HTERT RPE-1 (cell line): ENCODE results near the gene STARD13.
"Not testable (repeated sequence)": the region's sequence is repeated elsewhere in the genome, so short reads cannot be mapped to it uniquely, and the experiment has no call there.

Experiments used
- in situ Hi-C: fragments of 300-500 bp; cut with MboI; formaldehyde crosslinking; loops from 4 replicates; pipeline ENCODE4 v1.14.3; 2020; ENCODE audit warnings: low sequenced_read_pairs

The STARD13 gene

DNA sequence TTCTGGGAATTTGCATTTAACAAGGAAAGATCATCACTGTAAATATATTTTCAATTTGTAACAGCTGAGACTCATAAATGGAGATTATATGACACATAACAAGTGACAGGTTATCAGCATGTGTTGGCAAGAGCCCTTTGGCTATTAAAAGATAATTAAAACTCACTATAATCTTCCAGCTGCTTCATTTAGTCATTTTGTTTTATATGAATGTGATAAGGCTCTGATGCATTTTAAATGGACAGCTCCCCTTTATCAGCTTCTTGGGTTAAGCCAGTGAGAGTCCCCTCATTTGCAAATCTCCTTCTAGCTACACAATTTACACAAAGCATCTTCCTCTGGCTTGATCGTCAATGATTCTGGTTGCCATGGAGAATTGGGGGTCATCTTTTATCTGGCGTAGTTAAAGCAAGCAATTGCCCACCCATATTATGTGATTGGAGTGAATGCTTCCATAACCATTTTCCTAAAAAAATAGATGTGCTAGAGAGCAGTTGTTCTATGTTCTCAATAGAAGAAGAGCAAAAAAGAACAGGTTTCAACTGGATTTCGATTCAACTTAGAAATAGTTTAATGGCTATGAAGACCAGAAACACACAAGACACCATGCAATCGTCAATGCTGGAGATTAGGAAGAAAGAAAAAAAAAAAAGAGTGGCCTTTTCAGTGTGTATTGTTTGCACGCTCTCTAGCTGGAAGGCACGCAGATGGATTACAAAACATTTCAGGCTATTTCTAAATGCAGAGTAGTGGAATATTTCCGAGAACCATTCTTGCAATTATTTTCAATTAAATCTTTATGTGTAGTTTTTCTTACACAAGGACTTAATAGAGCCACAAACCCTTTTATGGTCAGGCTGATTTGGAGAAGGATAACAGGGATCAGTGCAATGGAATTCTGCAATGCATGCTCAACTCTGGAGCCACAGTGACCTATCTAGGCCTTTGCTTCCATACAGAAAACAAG lies 27.4 kb downstream of the STARD13 start:
- in situ Hi-C loops, result no loop called here

- in situ Hi-C loops, result no loop called here
These were observed 29.3 kb downstream of the STARD13 start for GRCh38 chr13:33256148-33256840.

DNA sequence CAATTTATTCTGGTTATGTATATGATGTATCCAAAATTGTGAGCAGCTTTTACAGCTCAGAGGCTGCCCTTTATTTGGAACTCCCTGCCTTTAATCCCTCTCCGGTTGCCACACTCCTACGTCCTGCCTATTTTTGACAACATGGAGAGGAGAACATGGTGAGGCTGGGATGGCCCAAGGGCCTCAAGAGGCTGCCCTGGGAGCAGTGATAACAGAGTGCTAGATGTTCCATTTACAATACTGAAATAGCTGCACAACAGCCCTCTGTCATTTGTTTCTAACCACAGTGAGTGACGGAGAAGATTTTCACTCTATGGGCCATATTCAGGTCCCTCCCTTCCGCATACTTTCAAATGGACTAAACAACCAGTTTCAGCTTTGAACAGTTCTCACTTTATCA lies 33.4 kb downstream of the STARD13 start:
- in situ Hi-C loops, result no loop called here

DNA sequence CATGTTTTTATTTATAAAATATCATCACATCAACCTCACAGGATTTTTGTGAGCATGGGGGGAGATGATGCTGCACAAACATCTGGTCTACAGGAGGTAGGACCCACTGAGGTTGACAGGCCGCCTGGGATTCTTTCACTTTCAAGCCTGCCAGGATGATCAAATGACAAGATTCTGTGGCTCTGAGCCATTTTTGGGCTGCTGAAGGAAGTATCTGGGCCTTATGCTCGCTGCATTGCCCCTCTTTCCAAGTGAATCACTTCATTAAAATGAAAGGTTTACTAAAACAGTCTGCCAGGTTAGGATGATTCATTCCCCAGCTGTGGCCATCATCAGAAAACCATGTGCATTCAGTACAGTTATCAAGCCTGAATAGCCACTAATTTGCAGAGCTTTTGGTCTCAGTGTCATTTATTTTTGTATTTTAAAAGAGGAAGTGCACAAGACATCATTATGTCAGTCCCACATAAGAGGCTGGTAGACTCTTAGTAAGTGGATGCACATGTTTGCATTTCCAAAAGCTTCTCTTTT lies 34.4 kb downstream of the STARD13 start:
- in situ Hi-C loops, result no loop called here

- in situ Hi-C loops, result no loop called here
These were observed 34.9 kb downstream of the STARD13 start for GRCh38 chr13:33250609-33251008.

- in situ Hi-C loops, result no loop called here
These were observed 35.7 kb downstream of the STARD13 start for GRCh38 chr13:33249894-33250293.

DNA sequence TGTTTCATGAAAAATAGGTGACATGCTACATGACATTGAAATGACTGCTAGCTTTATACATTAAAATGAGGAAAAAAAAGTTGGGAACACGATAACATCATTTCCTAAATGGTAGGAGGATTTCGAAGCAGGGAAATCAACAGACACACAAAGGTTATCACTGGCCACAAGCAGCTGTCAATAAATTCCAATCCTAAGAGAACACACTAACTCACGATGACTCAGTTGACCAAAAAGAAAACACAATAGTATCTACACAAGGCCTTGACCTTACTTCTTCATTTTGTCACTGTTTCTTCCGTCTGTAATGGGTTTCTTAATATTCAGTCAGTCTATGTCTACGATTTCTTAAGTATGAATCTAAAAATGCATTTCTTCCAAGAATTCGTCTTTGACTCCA lies 36.5 kb downstream of the STARD13 start:
- in situ Hi-C loops, result no loop called here

DNA sequence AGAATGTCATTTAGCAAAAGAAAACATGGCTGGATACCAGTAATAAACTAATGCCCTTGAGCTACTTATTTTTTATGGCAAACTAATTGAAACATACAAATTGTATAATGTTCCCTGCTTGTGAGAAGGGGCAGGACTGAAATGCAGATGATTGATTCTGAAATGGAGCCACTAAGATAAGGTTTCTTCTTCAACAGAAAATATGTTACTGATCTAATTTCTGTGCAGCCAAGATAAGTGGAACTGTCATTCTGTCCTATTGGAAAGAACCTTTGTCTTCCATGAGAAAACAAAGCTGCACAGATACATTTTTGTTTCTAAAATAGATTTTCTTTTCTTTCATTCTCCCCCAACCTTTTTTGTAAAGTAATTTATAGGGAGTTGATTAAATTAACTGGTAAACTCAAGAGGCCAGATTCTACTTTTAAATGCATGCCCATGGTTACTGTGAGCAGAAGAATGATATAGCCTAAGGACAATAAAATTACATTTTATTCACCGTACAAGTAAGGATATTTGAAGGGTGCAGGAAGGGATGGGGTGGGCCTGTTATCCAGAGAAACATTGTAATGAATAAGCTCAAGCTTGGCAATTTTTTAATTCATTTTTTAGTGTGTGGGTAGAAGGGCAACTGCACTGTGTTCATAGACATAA lies 39.9 kb downstream of the STARD13 start:
- in situ Hi-C loops, result no loop called here

DNA sequence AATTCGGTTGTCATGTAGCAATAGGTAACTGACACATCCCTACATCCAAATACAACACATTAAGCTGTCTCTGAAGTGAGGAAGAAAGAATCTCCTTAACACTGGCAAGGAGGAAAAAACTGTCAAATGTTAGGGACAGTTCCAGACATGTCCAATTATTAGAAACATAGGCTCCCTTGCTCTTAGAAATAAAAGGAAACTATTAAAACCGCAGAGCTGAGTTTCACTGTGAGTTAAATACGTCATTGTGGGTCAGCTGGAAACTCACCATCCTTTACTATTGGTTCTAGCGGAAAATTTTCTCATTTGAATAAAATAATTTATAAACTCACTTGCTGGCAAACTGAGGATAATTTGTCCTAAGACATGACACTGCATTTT lies 40.7 kb downstream of the STARD13 start:
- in situ Hi-C loops, result no loop called here

DNA sequence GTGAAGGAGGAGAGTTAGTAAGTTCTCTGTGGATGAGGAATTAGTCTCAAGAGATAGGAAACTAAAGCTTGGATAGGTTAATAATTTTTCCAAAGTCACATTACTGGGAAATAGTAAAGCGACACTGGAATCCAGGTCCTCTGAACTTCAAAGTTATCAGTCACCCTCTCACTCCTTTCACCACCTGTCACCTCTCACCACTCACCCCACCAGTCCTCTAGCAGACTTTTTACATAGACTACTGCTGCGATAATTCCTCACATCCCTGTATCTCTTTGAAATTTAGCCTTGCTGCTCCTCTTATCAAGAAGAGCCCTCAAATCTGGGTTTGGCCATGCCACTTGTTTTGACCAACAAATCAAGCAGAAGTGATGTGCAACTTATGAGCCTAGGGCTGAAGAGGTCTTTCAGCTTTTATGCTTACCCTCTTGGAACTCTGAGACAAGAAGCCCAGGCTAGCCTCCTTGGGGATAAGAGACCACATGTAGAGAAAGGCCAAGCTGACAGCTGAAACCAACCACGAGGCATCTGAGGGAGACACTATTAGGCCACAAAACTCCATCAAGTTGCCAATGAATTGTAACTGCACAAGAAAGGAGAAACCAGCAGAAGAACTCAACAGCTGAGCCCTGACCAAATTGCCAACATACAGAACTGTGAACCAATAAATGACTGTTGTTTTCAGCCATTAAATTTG lies 41.2 kb downstream of the STARD13 start:
- in situ Hi-C loops, result no loop called here

DNA sequence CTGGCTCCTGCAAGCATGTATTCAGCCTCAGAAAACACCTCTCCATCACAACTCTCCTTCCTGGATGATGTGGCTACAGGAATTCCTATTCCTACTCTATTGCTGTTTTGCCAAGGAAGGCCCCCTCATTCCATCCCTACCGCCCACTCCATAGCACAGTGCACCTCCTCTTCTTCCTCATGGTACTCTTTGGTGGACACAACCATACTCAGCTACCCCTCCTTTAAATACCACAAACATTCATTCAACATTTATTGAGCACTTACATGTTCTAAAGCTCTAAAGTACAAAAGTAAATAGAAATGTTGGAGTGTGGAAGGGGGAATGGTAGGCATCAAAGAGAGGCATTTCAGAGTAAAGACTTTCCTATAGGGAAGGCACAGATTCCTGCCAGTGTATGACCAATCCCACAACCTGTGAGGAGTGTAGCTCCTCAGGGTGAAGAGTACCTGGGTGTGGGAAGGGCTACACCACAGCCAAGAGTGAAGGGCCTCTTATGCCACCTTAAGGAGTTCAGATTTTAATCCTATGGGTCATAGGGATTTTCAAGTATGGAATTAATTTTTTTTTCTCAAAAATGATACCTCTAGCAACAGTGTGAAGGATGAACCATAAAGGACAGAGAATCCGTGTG lies 42.5 kb downstream of the STARD13 start:
- in situ Hi-C loops, result no loop called here

DNA sequence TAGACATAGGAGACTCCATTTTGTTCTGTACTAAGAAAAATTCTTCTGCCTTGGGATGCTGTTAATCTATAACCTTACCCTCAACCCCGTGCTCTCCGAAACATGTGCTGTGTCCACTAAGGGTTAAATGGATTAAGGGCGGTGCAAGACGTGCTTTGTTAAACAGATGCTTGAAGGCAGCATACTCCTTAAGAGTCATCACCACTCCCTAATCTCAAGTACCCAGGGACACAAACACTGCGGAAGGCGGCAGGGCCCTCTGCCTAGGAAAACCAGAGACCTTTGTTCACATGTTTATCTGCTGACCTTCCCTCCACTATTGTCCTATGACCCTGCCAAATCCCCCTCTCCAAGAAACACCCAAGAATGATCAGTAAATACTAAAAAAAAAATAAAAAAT lies 43.2 kb downstream of the STARD13 start:
- in situ Hi-C loops, result not testable (repeated sequence)

DNA sequence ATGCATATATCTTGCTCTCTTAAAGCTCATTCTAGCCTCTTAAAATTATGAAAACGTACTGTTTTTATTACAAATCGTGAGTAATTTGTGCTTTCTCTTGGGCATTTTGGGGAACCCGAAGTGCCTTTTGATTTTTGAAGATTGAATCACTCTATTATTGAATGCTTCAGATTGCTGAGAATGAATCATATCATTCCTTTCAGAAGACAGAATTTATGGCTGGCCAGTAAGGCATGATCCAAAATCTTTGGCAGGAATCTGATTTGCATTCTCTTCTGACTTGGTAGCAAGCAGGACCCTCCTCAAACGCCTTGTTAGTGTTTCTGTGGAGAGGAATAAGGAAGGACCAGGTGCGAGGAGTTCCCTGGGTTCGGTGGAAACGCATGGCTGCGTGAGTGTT lies 49.5 kb downstream of the STARD13 start:
- in situ Hi-C loops, result no loop called here

DNA sequence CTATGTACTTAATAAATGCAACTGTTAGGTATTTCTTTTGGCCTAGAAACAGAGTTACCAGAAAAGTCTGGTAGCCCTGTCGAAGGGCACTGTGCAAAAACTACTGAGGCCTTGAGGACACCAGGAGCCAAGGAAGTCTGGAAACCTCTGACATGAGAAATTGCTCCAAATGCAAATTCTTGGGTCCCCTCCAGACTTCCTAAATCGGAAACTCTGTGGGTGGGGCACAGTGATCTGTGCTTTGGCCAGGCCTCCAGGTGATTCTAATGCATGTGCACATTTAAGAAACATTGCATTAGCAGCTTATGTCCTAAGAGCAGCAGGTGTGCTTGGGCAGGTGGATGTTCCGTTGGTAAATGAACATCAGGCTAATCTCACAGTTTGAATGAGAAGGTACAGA lies 50.0 kb downstream of the STARD13 start:
- in situ Hi-C loops, result no loop called here

GRCh38 chr13:33235078-33235477 lies 50.5 kb downstream of the STARD13 start:
- in situ Hi-C loops, result no loop called here

DNA sequence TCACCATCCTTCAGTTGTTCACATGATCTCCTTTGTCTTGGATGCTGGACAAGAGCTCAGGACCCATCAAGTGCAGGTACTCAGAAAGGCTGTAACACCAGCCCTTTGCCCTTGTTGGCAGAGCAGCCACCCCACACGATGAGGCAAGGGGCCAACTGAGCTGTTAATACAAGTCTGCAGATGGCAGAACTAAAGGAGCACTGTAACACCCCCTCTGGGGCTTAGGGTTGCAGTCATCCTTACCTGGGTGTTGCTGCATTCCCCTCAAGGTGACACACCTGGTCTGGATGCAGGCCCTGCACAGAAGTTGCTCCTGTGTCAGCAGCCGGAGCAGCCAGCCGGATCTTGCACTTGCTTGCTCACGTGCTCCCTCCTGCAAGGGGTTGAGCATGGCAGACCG lies 52.0 kb downstream of the STARD13 start:
- in situ Hi-C loops, result no loop called here

- in situ Hi-C loops, result no loop called here
These were observed 52.7 kb downstream of the STARD13 start for GRCh38 chr13:33232883-33233282.

DNA sequence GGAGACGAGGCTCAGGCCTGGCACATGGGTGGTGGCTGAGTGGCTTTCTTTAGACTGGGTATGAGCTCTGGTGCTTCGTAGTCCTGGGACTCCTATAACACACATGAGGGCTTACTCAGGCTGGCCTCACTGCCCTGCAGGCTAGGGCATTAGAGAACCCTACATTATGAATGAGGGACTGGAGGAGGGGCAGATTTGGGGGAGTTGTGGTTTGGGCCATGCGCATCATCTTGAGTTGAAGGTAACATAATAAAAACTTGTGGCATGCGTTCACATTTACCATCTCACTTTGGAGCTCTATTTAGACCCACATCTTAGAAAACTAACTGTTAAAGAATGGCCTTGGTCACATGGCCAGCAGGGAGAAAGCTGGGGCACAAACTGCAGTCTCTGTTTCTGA lies 54.2 kb downstream of the STARD13 start:
- in situ Hi-C loops, result no loop called here

GRCh38 chr13:33230178-33230881 lies 55.2 kb downstream of the STARD13 start:
- in situ Hi-C loops, result no loop called here
